Raji (cell line): ENCODE data around the gene LIX1L.

Source experiments
- POLR2A ChIP-seq: IDR thresholded peaks from 2 replicates; pipeline ENCODE4 v1.6.1; 2011; ENCODE audit warnings: low read depth, low read length, control low read depth; ENCODE audit not compliant: insufficient read depth

LIX1L gene

GRCh38 chr1:145884675-145885074 is 73.1 kb downstream of the LIX1L start:
- no peak for TF ChIP-seq POLR2A
